SK-N-MC (cell line): ENCODE measurements around the gene FBXW11.

Experiments
- DNase-seq: peaks from one replicate; pipeline ENCODE4 v3.0.0-alpha.2; 2011; ENCODE audit warnings: low read depth, low spot score
- H3K27ac ChIP-seq: fragments of 200-600 bp; sonication (generic); 2 replicates; pipeline ENCODE4 v1.5.1; 2016; ENCODE audit warnings: mixed run types
- H3K36me3 ChIP-seq: fragments of 200-600 bp; sonication (generic); 2 replicates; pipeline ENCODE4 v1.6.1; 2017; ENCODE audit warnings: antibody characterized with exemption, low read length, mixed read lengths; ENCODE audit not compliant: insufficient read depth
- H3K4me3 ChIP-seq: fragments of 200-600 bp; sonication (generic); 2 replicates; pipeline ENCODE4 v1.5.1; 2016
- H3K9ac ChIP-seq: fragments of 200-600 bp; sonication (generic); 2 replicates; pipeline ENCODE4 v1.8.0; 2017; ENCODE audit warnings: mixed run types, mixed read lengths; ENCODE audit not compliant: insufficient read length
- H3K9me3 ChIP-seq: fragments of 200-600 bp; sonication (generic); 2 replicates; pipeline ENCODE4 v1.6.1; 2017; ENCODE audit warnings: low read depth, mild to moderate bottlenecking, antibody characterized with exemption, low read length, moderate library complexity, mixed read lengths
- EZH2 ChIP-seq: fragments of 200-600 bp; sonication (generic); IDR thresholded peaks from one replicate; pipeline ENCODE4 v1.6.1; 2017; ENCODE audit warnings: antibody characterized with exemption
- FOXP2 ChIP-seq: optimal IDR thresholded peaks from 2 replicates; pipeline ENCODE3; 2011; ENCODE audit warnings: mild to moderate bottlenecking, moderate library complexity; ENCODE audit not compliant: insufficient read depth; ENCODE audit errors: extremely low read length, control extremely low read depth
- POLR2AphosphoS5 ChIP-seq: IDR thresholded peaks from 2 replicates; pipeline ENCODE4 v1.6.1; 2012; ENCODE audit warnings: mild to moderate bottlenecking, low read depth, low read length, borderline replicate concordance

Gene FBXW11

DNA sequence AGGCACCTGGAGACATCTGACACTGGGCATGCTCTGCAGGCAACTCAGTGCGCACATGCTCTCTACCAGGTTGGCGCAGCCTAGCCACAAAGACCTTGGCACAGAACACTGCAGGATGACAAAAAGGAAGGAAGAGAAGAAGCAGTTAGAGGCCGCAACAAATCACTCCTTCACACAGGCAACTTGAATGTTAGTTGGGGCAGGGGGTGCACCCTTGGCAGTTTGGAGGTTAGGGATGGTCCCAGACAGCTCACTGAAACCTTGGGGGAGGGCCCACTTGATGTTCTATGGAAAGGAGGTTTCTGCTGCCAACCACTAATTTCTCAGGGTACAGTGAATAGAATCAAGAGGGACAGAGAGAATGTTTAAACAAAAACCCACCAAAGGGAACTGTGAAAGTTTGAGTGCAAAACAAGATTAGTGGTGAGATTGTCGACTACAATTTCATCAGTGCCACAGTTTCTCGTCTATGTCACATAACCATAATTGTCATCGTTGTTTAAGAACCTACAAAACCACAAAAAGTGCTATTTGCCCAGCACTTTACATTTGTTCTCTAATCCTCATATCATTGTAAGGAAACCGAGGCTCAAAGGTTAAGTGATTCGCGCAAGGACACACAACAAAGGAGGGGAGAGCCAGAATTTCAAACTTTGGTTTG, 48.7 kb downstream of the FBXW11 start:
- H3K9ac ChIP-seq = no peak overlapping the region
- no peak for TF ChIP-seq EZH2
- no peak for TF ChIP-seq FOXP2
- TF ChIP-seq POLR2AphosphoS5 = no peak
- no peak for DNase-seq
- H3K4me3 ChIP-seq = no peak overlapping the region
- no peak overlapping the region for H3K27ac ChIP-seq
- H3K36me3 ChIP-seq = no peaks in the 10 kb centered on the region
- H3K9me3 ChIP-seq = no peaks in the 10 kb centered on the region

- Histone ChIP-seq H3K9ac (no peak overlapping the region), H3K36me3 (no peaks in the 10 kb centered on the region), H3K9me3 (no peaks in the 10 kb centered on the region), H3K27ac (peak overlapping the region; percentile 35; the same call in 1 of the 2 replicates), H3K4me3 (no peak overlapping the region)
- DNase-seq = no peak
- no peak for TF ChIP-seq EZH2
Measured at GRCh38 chr5:171956887-171957495, 49.4 kb downstream of the FBXW11 start.

- no peak for TF ChIP-seq FOXP2
- no peak for TF ChIP-seq EZH2
- no peak for TF ChIP-seq POLR2AphosphoS5
- Histone ChIP-seq H3K9me3 (no peaks in the 10 kb centered on the region), H3K36me3 (no peaks in the 10 kb centered on the region), H3K27ac (peak overlapping the region; percentile 35; the same call in 1 of the 2 replicates), H3K9ac (no peak overlapping the region), H3K4me3 (no peak overlapping the region)
- no peak for DNase-seq
Measured at GRCh38 chr5:171956314-171956713, 50.1 kb downstream of the FBXW11 start.

DNA sequence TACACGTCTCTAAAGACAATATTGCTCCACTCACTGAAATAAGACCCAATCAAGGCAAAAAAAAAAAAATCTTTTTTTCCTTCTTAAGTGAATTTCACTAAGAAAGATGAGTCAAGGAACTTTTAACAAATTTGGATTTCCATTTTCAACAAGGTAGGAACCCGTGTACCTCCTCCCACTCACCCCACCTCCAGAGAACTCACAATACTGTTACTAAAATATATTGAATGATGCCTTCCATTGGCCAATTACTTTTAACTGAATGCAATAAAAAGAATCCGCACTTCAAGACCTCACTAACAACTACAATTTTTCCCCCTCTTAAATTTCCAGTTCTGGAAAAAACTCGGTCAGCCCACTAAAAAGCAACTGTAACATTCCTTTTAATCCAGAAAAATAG, 50.7 kb downstream of the FBXW11 start:
- H3K27ac ChIP-seq = no peak overlapping the region
- H3K36me3 ChIP-seq = no peaks in the 10 kb centered on the region
- DNase-seq = no peak
- H3K9ac ChIP-seq = no peak overlapping the region
- no peaks in the 10 kb centered on the region for H3K9me3 ChIP-seq
- no peak for TF ChIP-seq POLR2AphosphoS5
- no peak for TF ChIP-seq FOXP2
- TF ChIP-seq EZH2 = no peak
- H3K4me3 ChIP-seq = no peak overlapping the region

DNA sequence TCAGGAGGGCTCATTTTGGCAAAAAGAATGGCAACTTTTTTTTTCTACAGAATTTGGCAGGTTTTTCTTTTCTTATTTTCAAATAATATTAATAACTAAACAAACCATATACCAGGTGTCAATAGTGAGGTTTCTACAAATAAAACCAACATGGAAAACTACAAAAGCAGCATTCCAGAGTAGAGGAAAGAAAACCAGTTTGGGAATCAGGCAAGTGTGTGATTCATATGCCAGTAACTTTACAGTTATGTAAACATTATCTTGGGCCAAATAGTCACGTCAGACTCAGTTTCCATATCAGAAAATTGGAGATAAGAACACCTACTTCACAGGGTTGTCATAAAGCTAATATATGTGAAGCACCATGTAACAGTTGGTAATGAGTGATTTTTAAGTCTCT, 51.7 kb downstream of the FBXW11 start:
- H3K4me3 ChIP-seq = no peak overlapping the region
- no peaks in the 10 kb centered on the region for H3K9me3 ChIP-seq
- no peaks in the 10 kb centered on the region for H3K36me3 ChIP-seq
- DNase-seq = no peak
- no peak overlapping the region for H3K27ac ChIP-seq
- no peak overlapping the region for H3K9ac ChIP-seq
- TF ChIP-seq FOXP2 (no peak), EZH2 (no peak), POLR2AphosphoS5 (no peak)

DNA sequence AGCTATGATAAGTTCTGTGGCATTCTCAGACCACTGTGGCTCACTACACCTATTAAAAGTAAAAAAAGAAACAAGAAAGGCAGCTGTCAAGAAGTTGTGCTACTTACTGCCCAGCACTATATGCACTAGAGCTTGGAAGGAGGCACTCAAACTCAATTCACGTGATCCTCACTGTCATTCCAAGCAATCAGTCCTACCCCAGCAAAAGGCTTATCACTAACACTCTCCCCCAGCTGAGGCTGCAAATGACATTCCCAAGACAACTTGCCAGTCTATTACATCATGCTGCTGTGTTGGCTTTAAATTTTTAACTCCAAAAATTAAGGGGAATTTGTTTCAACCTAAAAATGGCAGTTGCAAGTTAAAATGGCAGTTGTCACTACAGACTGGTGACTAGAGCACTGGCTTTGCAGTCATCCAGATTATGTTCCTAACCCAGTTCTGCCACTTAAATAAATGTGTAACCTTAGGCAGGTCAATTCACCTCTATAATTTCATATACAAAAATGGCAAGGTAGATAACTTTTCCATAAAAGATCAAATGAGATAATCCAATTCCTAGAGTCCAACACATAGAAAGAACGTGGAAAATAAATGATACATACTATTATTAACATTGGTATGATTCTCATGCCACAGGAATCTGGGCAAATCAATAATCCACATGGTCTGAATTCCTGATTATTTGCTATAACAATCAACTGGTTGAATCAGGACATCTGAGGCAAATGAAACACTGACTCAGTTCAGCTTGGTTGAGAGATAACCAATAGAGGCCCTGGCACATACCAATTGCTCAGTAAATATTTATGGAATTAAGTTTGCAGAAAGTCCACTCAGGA, 52.4 kb downstream of the FBXW11 start:
- no peak for DNase-seq
- Histone ChIP-seq H3K9ac (no peak overlapping the region), H3K4me3 (no peak overlapping the region), H3K27ac (peak overlapping the region; percentile 2; the same call in 1 of the 2 replicates), H3K9me3 (no peaks in the 10 kb centered on the region), H3K36me3 (no peaks in the 10 kb centered on the region)
- no peak for TF ChIP-seq POLR2AphosphoS5
- TF ChIP-seq FOXP2 = no peak
- no peak for TF ChIP-seq EZH2

DNA sequence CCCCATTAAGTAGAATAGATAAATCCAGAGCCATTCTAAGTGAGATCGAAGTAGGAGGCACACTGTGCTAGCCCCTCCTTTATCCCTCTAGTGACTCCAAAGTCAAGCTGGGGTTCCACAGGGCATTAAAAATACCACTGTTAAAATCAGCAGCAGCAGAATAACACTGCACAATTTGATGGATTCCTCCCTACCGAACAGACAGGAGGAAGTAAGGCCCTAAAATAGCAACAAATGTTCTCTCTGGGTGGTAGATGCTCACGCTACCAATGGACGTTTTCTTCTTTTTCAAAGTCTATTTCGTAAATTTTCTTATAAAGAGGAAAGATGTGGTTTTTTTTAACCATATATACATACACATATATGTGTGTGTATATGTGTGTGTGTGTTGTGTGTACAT, 54.4 kb downstream of the FBXW11 start:
- Histone ChIP-seq H3K9ac (no peak overlapping the region), H3K4me3 (no peak overlapping the region), H3K9me3 (no peaks in the 10 kb centered on the region), H3K27ac (no peak overlapping the region), H3K36me3 (no peaks in the 10 kb centered on the region)
- TF ChIP-seq EZH2 = no peak
- no peak for TF ChIP-seq FOXP2
- TF ChIP-seq POLR2AphosphoS5 = no peak
- DNase-seq = no peak

DNA sequence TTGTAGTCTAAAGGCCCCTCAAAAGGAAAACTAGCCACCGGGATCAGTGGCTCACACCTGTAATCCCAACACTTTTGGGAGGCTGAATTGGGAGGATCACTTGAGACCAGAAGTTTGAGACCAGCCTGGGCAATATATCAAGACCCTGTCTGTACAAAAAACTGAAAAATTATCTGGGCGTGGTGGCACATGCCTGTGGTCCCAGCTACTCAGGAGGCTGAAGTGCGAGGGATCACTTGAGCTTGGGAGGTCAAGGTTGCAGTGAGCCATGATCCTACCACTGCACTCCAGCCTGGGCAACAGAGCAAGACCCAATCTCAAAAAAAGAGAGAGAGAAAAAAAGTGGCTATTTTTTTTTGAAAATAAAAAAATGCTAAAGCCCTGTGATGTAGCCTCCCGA, 55.2 kb downstream of the FBXW11 start:
- no peak overlapping the region for H3K9ac ChIP-seq
- no peak overlapping the region for H3K27ac ChIP-seq
- H3K36me3 ChIP-seq = no peaks in the 10 kb centered on the region
- TF ChIP-seq FOXP2 (no peak), POLR2AphosphoS5 (no peak), EZH2 (no peak)
- H3K4me3 ChIP-seq = no peak overlapping the region
- no peak for DNase-seq
- H3K9me3 ChIP-seq = no peaks in the 10 kb centered on the region
